Heart right ventricle (tissue), 16 donors: ENCODE data around the gene APOA4. TPM values are rescaled to one million over a fixed set of nuclear protein-coding genes. Genes with fewer than 3 reads are reported as not detected.

Experiments
- ATAC-seq, 8 donors: fragments of 200-7000 bp; cut with Tn5 transposase; one replicate each; pipeline ENCODE4 v1.9.1; 2020; ENCODE audit warnings: mild to moderate bottlenecking in 8 of 8, moderate library complexity in 8 of 8, moderate number of reproducible peaks in 1 of 8
- DNase-seq, 2 donors: peaks; one replicate each; pipeline ENCODE4 v3.0.0-alpha.2; 2020
- H3K27ac ChIP-seq, 10 donors: fragments of 200-600 bp; sonication (generic) in 2 of 10; one replicate each; pipeline versions ENCODE4 v1.5.0 to v1.8.0; 2020 to 2022; ENCODE audit warnings: mild to moderate bottlenecking in 3 of 10
- H3K27me3 ChIP-seq, 7 donors: fragments of 200-600 bp; one replicate each; pipeline ENCODE4 v1.8.0; 2021 to 2022; ENCODE audit warnings: mild to moderate bottlenecking in 2 of 7
- H3K36me3 ChIP-seq, 9 donors: fragments of 200-600 bp; sonication (generic) in 1 of 9; one replicate each; pipeline versions ENCODE4 v1.5.0 to v1.8.0; 2020 to 2022; ENCODE audit warnings: mild to moderate bottlenecking in 2 of 9
- H3K4me1 ChIP-seq, 9 donors: fragments of 200-600 bp; sonication (generic) in 1 of 9; one replicate each; pipeline versions ENCODE4 v1.5.0 to v1.8.0; 2020 to 2022; ENCODE audit warnings: mild to moderate bottlenecking in 4 of 9
- H3K4me3 ChIP-seq, 10 donors: fragments of 200-600 bp; sonication (generic) in 2 of 10; one replicate each; pipeline versions ENCODE4 v1.5.0 to v1.8.0; 2020 to 2022; ENCODE audit warnings: mild to moderate bottlenecking in 7 of 10, moderate library complexity in 2 of 10
- H3K9me3 ChIP-seq, 11 donors: fragments of 200-600 bp in 10 of 11; sonication (generic) in 2 of 11; one replicate each; pipeline versions ENCODE4 v1.5.0 to v1.8.0; 2013 to 2022; ENCODE audit warnings: mild to moderate bottlenecking in 2 of 11, control low read depth in 1 of 11, moderate library complexity in 1 of 11
- CTCF ChIP-seq, 9 donors: fragments of 200-600 bp; sonication (generic) in 2 of 9; IDR thresholded peaks; one replicate each; pipeline versions ENCODE4 v1.5.0 to v1.8.0; 2021 to 2022; ENCODE audit warnings: antibody characterized with exemption in 9 of 9, mild to moderate bottlenecking in 5 of 9, moderate library complexity in 1 of 9
- WGBS, 2 donors: extraction: QIAGEN DNeasy Blood & Tissue Kit; methylation state at CpG; one replicate each; pipeline ENCODE4 v1.1.7; 2013; ENCODE audit warnings: inconsistent platforms in 1 of 2; 5-methylcytosine and 5-hydroxymethylcytosine counted together
- intact Hi-C, 10 donors: fragments of 100-400 bp; cut with DNase I; formaldehyde crosslinking; loops; one replicate each; pipeline versions ENCODE4 v1.11.1 to v1.14.2; 2022
- long read RNA-seq, 3 donors: library from polyadenylated mRNA; unstranded; transcript quantifications; one replicate each; pipeline ENCODE4 v2.0.0, GENCODE V29; 2020 to 2021
- polyA plus RNA-seq, 2 donors: library from polyadenylated mRNA; stranded (reverse); fragments of 200-250 nt; gene quantifications; one replicate each; pipeline ENCODE4 v1.2.3, GENCODE V29; 2013
- total RNA-seq, 10 donors: library from RNA; stranded (reverse); fragmentation: NEBNext Ultra II Directional in 3 of 10; extraction: Animal tissue kit (Norgen Biotek cat#: 25700) in 3 of 10; gene quantifications; one replicate each; pipeline versions ENCODE4 v1.2.1 to v1.2.4, GENCODE V29; 2021 to 2023
- donor health status: Arrhythmogenic right ventricular cardiomyopathy.
- donor health status: ischemic (EF 13 %, LVEDD 7.1; RV severe dilation, severe dysfunction).
- donor health status: healthy with polysubstance abuse.
- donor health status: DM: no; HTN: yes; CAD: no.
- donor health status: DM: no; HTN: no; CAD: no.
- donor health status: ischemic (EF 25% LVEDD 6.9; RV normal size, moderate dysfunction).
- donor health status: ischemic (EF 25% LVEDD 5.7; RV mildly dilated, moderate dysfunction).
- donor health status: healthy.
- donor health status: DM: yes; HTN: yes; CAD: no.
- donor health status: Ischemic cardiomyopathy.
- donor health status: ischemic (EF 35%, LVEDD 5.7; RV mildly dilated, moderate dysfunction).
- donor health status: nonischemic (EF 11% LVEDD 7.7; RV severe dilation, severe dysfunction).
- donor health status: DM: yes; HTN: yes; CAD: no.
- donor health status: PGD.
- donor health status: ischemic (EF 29% LVEDD 5.4; RV normal size, mild dysfunction).
- donor health status: nonischemic (EF 23%, LVEDD 6.1; RV moderate dilation, normal function).

The APOA4 gene
- total RNA-seq, result under 1 TPM in 2 of 10 donors, not detected in 8; 0.26 to 0.28 TPM
- under 1 TPM in 1 of 2 donors, not detected in 1; 0.75 TPM for polyA plus RNA-seq
- long read RNA-seq, donor 1, result 0 reads
- long read RNA-seq, donor 2, result 0 reads
- long read RNA-seq, donor 3, result 0 reads

GRCh38 chr11:116823031-116823843 is at the start of gene APOA4:
Gene APOA4 (minus strand): TSS chr11:116823304. CDS start chr11:116823191, 113 bp downstream.
- intact Hi-C loops, result no loop called here
- H3K4me3 ChIP-seq, result no peak within 1 kb of the TSS
- 70% methylated on average over 16 of the region's 16 CpGs for WGBS, 2 donors
- no peaks in the 10 kb centered on the region for H3K4me1 ChIP-seq
- no peak for TF ChIP-seq CTCF (IDR thresholded peaks at IDR 0.05)
- no peak within 1 kb of the TSS for H3K27ac ChIP-seq
- no peak for ATAC-seq
- H3K9me3 ChIP-seq, result no peaks in the 10 kb centered on the region
- no peaks in the 10 kb centered on the region for H3K36me3 ChIP-seq
- no peak for DNase-seq
- H3K27me3 ChIP-seq, result no peaks in the 10 kb centered on the region

- Histone ChIP-seq H3K4me3 (no peak overlapping the region), H3K27ac (peak overlapping the region in 9 of 10 donors; percentile 9 to 73 (median 58)), H3K27me3 (no peaks in the 10 kb centered on the region), H3K4me1 (peaks cover 0 to 89% (median 30%) of the 10 kb centered on the region in 9 donors), H3K36me3 (peaks cover 0 to 99% (median 30%) of the 10 kb centered on the region in 9 donors), H3K9me3 (no peaks in the 10 kb centered on the region)
- 42 to 55% methylated on average over 3 of the region's 3 CpGs for WGBS, 2 donors
- ATAC-seq, result peak in 6 of 8 donors; percentile 40 to 75 (median 51)
- intact Hi-C loops, result loop anchor here in 5 of 10 donors (5.0 to 10.0 kb wide), 4 partner anchors 34 to 361 kb away; partner anchors contain the start of genes APOA1 (in 1 of the 5), PCSK7 (in 1 of the 5) and RNF214 (in 1 of the 5)
- DNase-seq, result peak in 1 of 2 donors; percentile 44
- no peak for TF ChIP-seq CTCF (IDR thresholded peaks at IDR 0.05)
Measured at GRCh38 chr11:116871248-116871647, 48.1 kb upstream of the APOA4 start.

GRCh38 chr11:116870054-116870453 is 47.0 kb upstream of the APOA4 start:
- intact Hi-C loops, result loop anchor here in 5 of 10 donors (5.0 to 10.0 kb wide), 4 partner anchors 33 to 362 kb away; partner anchors contain the start of genes APOA1 (in 1 of the 5), PCSK7 (in 1 of the 5) and RNF214 (in 1 of the 5)
- peak overlapping the region in 4 of 10 donors; percentile 1 to 67 (median 33) for H3K27ac ChIP-seq
- ATAC-seq, result no peak
- peaks cover 0 to 99% (median 30%) of the 10 kb centered on the region in 9 donors for H3K36me3 ChIP-seq
- H3K9me3 ChIP-seq, result no peaks in the 10 kb centered on the region
- no peak for TF ChIP-seq CTCF (IDR thresholded peaks at IDR 0.05)
- no peaks in the 10 kb centered on the region for H3K27me3 ChIP-seq
- peaks cover 0 to 92% (median 37%) of the 10 kb centered on the region in 9 donors for H3K4me1 ChIP-seq
- WGBS, 2 donors, result 44 to 63% methylated on average over 3 of the region's 3 CpGs
- no peak for DNase-seq
- no peak overlapping the region for H3K4me3 ChIP-seq

GRCh38 chr11:116869610-116870009 is 46.5 kb upstream of the APOA4 start:
- H3K9me3 ChIP-seq, result no peaks in the 10 kb centered on the region
- TF ChIP-seq CTCF (IDR thresholded peaks at IDR 0.05), result no peak
- 89 to 91% methylated on average over 4 of the region's 4 CpGs for WGBS, 2 donors
- H3K4me3 ChIP-seq, result no peak overlapping the region
- intact Hi-C loops, result loop anchor here in 6 of 10 donors (5.0 to 10.0 kb wide), 4 partner anchors 32 to 363 kb away; partner anchors contain the start of genes APOA1 (in 1 of the 6), PCSK7 (in 1 of the 6) and RNF214 (in 1 of the 6)
- no peaks in the 10 kb centered on the region for H3K27me3 ChIP-seq
- DNase-seq (no peak), ATAC-seq (no peak)
- peaks cover 0 to 99% (median 30%) of the 10 kb centered on the region in 9 donors for H3K36me3 ChIP-seq
- H3K27ac ChIP-seq, result peak overlapping the region in 2 of 10 donors; percentile 1 to 67
- H3K4me1 ChIP-seq, result peaks cover 0 to 92% (median 42%) of the 10 kb centered on the region in 9 donors
